ENCODE data around the gene DNAJC16.
A peak's percentile ranks its signal among the peaks of the same experiment; 100 is the strongest.
"Not testable (repeated sequence)": the region's sequence is repeated elsewhere in the genome, so short reads cannot be mapped to it uniquely, and the experiment has no call there.

The DNAJC16 gene

DNA sequence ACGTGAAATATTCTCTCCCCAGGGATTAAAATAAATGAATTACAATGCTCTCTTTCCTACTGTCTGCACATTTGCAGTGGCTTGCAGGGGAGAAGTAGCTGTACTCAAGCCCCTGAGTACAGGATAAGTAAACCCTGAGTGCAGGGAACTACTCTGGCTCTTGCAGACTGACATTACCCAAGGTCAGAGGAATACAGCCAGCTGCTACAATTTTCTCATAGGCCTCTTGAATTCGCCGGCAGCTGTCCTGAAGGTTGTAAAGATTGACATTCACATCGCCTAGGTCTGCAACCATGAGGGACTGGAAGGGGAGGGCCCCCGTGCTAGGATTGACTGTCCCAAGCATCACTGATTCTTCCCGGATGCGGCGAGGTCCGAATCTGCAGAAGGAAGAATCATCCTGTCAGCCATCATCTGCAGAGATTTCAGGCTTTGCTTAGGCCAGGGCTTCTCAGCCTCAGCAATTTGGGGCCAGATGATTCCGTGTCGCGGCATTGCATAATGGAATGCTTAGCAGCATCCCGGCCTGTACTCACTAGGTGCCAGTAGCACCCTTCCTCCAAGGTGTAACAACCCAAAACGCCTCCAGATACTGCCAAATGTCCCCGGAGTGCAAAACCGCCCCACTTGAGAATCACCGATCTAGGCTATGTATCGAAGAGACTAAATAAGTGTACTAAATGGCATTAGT lies 56.5 kb downstream of the DNAJC16 start:
- no peak for DNase-seq (ENCODE audit: low read depth)

DNA sequence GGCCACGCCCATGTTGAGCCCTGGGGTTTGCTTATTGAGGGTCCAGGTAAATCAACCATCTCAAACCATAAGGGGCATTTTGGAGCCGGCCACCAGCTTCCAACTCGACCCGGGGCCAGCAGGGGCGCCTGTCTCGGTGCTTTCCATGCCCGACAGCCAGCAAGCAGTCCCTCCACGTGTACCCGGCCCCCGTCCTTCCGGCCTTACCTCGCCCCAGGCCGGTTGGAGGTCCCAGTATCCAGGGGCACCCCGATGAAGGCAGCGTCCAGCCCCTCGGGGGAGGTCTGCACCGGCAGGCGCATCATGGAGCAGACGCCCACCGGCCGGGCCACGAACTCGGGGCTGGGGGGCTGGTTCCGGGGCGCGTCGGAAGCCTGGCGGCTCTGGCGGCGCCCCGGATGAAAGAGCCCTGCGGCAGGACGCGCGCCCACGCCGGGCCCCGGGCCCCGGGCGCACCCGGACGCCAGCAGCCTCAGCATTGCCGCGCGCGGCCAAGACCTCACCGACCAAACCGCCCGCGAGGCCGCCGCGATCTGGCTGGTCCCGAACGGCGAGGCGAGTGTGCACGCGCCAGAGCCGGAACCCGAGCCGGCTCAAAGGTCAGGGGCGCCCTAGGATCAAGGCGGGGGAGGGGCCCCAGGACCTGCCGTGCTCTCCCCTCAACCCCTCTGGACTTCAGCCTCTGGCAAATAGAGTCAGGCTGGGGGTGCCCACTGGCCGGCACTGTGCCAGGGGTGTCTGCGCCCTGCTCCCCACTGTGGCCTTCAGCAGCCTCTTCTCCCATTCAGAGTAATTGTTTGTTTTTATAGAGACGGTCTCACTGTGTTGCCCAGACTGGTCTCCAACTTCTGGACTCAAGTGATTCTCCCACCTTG lies 58.1 kb downstream of the DNAJC16 start, which contains the start of gene AGMAT:
Gene AGMAT, minus strand, starts transcription at position 563 of the 875 bp plus-strand sequence. Its CDS starts 84 bp downstream, at position 479.
- DNase-seq (ENCODE audit: low read depth) = peak; percentile 21

DNA sequence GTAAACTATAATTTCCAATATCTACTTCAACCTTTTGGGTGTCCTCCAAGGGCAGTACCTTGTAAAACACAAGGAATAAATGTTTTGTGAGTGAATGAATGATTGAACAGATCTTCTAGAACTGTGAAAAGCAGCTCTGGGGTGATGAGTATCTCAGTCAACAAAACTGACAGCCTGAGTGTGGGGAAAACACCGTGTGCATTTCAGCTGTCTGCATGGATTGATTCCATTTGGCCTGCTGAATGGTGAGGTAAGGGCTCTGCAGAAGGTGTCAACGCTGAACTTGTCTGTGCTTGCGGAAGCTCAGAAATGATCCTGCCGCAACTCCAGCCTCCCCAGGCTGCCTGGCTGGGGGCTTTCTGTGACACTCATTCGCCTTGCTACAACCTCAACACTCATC lies 65.6 kb downstream of the DNAJC16 start:
- DNase-seq (ENCODE audit: low read depth) = no peak

DNA sequence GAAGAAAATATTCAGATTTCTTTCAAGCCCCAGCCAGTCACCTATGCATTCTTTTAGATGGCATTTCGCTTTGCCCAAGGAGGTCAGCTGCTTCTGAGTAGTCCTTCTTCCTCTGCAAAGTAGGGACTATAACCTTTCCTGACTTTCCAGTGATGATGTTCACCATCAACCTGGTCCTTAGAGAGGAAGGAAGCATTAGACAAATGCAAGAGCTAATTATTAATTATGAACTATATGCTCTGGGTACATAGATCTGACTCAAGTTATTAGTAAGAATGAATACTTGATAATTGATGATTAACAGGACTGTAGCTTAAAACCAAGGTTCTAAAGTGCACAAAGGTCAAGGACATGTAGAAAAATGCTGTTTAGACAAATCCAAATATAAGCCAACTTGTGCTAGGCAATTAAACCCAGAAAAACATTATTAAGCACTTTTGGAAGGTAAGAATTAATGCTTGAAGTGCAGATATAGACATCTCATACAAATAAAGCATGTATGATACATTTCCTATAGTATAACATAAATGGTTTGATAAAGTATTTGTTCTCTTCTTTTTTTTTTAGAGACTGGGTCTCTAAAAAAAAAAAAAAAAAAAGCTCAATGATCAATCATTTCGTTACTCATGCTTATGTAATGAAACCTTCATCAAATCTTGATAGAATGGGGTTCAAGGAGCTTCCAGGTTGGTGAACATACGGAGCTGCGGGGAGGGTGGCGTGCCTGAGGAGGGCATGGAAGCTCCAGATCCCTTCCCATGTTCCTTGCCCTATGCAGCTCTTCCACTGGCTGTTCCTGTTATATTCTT lies 69.4 kb downstream of the DNAJC16 start:
- no peak for DNase-seq (ENCODE audit: low read depth)

DNA sequence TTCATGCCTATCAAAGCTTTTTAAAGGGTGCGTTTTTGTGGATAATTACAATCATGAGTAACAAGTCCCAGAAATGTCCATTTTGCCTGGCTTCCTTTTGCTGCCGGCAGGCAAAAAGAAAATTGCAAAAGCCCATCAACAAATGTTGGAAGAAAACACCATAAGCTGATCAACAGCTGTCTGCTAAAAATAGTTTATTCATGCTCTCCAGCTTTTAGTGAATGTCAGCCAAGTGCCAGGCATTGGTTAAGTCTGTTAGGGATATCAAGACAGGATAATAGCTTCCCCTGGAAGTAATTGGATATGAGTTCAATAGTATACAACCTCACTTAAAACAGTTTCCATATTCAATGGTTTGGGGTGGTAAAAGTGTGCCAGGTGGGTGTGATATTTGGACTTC lies 71.8 kb downstream of the DNAJC16 start:
- DNase-seq (ENCODE audit: low read depth) = no peak

DNA sequence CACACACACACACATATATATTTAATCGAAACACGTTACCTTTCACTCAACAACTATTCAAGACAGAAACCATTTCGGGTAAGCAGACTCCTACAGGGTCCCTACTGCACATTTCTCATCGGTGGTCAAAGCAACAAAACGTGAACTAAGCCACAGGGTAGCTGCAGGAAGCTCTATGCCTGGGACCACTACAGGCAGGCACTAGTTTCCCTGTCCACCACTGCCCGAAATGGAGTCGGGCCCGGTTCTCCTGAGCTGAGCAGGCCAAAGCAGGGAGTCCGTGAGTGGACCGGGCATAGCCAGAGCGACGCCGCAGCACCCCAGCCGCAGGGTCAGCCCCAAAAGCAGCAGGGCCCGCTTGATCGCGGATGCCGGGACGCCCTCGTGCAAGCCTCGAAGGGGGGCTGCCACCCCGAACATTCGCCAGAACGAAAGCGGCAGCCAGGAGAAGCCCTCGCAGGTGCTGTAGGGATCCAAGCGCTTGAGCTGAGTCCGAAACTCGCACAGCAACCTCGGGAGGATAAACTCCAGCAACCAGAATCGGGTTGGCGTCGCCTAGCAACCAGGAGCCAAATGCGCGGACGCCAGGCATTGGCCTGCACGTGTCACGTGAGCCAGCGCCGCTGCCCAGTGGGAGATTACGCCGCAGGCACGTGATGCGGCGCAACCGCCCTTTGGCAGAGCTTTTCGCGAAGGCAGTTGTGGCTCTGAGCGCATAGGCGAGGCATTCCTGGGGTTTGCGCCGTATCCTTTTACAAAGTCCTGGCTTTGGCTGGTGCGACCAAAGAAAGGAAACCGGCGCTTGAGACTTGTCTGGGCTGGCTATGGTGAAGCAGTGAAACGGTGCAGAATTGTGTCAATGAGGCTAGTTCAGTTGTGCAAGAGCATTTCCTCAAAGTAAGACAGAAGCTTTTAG lies 76.7 kb downstream of the DNAJC16 start:
- peak; percentile 84 for DNase-seq (ENCODE audit: low read depth)

DNA sequence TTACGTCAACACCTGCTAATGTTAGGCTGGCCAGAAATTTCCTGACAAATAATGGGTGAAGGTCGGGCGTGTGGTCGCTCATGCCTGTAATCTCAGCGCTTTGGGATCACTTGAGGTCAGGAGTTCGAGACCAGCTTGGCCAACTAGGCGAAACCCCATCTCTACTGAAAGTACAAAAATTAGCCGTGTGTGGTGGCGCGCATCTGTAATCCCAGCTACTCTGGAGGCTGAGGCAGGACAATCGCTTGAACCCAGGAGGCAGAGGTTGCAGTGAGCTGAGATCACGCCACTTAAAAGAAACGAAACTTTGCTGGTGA lies 77.3 kb downstream of the DNAJC16 start:
- DNase-seq (ENCODE audit: low read depth) = not testable (repeated sequence)

DNA sequence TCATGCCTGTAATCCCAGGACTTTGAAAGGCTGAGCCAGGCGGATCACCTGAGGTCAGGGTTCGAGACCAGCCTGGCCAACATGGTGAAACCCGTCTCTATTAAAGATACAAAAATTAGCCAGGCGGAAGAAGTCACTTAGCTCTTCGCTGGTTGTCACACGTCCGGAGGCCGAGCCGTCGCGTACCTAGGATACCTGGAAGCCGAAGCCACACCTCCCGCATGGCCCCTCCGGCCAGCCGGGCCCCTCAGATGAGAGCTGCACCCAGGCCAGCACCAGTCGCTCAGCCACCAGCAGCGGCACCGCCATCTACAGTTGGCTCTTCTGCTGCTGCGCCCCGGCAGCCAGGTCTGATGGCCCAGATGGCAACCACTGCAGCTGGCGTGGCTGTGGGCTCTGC lies 77.8 kb downstream of the DNAJC16 start:
- not testable (repeated sequence) for DNase-seq (ENCODE audit: low read depth)

DNA sequence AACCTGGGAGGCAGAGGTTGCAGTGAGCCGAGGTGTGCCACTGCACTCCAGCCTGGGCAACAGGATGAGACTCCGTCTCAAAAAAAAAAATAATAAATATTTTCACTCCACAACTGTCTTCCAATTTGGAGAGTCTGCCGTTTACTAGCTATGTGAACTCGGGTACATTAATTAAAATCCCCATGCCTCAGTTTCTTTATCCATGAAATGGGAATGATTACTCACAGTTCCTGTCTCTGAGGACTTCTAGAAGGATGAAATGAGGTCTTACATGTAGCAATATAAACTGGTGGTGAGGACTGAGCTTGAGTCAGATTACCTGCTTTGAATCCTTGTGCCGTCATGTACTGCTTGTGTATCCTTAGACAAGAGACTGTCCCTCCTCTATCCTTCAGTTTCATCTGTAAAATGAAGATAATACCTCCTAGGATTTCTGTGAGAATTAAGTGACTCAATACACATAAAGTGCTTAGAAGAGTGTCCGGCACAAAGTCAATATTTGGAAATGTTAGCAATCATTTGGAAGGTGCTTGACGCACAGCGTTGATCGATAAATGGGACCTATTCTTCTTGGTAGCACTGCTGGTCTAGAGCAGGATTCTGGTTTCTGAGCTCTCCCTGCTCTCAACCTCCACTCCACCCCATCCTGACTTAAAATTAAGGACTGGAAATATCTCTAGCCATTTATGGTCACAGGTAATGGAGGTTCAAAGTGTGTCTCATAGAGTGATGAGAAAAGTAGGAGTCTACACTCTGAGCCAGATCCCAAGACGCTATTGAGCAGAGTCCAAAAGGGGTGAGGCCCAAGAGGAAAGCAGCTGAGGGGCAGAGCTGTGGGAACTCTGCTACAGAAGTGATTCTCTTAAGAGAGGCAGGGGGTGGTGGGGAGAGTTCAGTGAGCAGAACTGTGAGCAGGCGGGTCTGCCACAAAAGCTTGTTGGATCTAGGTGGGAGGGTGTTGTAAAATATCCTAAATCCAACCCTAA lies 79.0 kb downstream of the DNAJC16 start:
- DNase-seq (ENCODE audit: low read depth) = no peak

DNA sequence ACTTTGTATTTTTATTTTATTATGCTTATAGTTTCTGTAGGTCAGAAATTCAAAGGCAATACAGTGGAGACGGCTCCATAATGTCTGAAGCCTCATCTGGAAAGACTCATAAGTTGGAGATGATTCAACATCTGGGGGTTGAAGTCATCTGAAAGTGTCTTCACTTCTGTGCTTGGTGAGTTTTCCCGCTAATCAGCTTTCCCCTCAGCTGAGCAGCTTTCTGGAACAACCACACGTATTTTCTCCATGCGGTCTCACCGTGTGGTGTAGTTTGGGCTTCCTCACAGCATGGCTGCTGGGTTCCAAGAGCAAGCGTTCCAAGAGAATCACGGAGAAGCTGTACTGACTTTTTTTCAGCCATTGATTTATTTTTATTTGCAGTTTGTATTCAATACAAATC lies 83.0 kb downstream of the DNAJC16 start:
- no peak for DNase-seq (ENCODE audit: low read depth)

DNA sequence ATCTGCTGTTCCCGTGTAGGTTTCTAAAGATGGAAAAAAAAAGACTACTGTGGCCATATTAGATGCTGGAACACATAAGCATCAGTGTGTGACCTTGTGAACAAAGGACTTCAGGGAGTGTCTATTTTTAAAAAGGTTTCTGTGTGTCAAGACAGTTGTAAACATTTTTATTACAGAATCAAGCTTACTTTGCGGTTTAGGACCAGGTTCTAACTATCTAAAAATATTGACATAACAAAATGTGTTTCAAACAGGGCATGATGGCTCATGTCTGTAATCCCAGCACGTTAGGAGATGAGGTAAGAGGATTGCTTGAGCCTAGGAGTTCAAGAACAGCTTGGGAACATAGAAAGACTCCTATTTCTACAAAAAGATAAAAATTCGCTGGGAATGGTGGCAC lies 83.5 kb downstream of the DNAJC16 start:
- no peak for DNase-seq (ENCODE audit: low read depth)

DNA sequence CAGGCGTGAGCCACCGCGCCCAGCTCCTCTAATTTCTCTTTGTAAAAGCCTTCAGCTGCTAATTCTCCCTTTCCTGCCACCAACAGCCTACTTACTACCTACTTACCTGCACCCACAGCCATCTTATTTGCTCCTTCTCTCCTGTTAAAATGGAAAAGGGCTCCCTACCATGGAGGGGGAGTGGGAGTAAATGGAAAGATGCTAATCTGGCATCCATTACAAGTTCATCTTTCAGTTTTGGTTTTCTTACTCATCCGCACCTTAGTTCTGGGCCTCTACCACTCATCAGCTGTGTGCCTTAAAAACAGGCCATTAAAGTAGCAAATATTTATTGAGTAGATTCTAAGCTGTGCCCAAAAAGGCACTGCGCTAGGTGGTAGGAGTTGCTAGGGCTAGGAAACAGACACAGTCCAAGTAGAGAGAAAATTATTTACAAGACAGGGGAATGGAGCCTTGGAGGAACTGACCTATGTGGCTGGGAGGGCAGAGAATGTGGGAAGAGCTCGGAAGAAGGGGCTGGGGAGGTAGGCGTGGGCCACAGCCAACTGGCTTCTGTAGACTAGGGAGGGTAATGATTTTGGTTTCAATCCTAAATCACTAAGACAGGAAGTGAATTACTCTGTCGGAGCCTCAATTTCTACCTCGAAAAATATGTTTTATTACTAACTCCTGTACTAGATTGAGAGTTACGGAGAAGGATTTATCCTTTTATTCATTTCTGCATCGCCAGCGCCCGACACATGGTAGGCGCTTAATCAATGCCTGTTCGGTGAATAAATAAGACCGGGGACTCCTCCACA lies 89.9 kb downstream of the DNAJC16 start:
- DNase-seq (ENCODE audit: low read depth) = no peak

DNA sequence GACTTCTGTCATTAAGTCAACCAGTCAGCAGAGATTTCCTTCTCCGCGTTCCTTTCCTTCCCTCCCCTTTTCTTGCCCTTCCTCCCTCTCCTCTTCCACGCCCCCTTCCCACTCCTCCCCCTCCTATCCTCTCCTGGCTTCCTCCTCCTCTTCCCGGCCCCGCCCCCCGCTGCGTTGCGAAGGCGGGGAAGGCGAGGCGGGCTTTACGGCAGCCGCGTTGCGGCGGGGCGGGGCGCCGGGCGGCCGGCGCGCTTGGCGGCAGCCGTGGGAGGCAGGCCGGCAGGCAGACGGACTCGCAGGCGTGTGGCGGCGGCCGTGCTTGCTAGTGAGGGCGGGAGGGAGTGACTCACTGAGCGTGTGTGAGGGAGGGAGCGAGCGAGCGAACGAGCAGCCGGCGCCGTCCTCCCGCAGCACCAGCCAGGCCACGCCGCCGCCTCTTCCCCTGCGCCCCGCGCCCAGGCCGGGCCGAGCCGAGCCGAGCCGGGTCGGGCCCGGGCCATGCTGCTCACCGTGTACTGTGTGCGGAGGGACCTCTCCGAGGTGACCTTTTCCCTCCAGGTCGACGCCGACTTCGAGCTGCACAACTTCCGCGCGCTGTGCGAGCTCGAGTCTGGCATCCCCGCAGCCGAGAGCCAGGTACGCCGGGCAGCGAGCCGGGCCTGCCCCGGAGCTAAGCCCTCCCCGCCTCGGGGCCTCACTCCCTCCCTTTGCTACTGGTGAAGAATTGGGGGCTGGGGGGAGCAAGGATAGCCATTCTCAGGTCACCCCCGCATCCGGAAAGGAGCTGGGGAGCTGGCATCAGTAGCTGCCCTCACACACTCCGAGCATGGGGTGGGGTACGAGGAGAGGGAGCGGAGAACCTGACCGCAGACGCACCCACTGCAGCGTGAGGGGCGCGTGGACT lies 90.8 kb downstream of the DNAJC16 start, which contains the start of gene DDI2:
Gene DDI2, plus strand, starts transcription at position 286 of the 904 bp plus-strand sequence. Its CDS starts 213 bp downstream, at position 499.
- peak; percentile 78 for DNase-seq (ENCODE audit: low read depth)

DNA sequence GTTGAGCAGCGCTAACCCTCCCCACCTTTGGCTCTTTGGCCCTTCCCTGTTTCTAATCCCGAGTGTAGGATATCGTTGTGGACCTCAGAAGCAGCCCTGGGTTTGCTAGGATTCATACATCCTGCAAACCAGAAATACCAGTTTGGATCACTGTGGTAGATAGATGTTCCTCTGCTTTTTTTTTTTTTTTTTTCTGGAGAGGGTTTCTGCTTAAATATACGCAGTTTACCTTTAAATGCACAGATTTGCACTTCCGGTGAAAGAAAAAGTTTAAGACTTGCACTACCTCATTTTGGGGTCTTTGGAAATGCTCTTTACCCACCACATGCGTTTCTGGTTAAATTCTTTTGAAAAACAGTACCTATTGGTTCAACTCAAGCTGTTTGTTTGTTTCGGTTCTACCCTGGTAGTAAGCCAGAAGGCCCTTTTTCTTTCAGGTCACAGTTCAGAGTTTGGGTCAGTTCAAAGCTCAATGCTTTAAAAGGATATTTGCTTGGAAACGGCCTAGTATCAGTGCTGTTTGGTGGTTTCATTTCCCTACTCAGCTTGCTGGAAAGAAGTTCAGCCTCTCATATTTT lies 91.5 kb downstream of the DNAJC16 start:
- no peak for DNase-seq (ENCODE audit: low read depth)

DNA sequence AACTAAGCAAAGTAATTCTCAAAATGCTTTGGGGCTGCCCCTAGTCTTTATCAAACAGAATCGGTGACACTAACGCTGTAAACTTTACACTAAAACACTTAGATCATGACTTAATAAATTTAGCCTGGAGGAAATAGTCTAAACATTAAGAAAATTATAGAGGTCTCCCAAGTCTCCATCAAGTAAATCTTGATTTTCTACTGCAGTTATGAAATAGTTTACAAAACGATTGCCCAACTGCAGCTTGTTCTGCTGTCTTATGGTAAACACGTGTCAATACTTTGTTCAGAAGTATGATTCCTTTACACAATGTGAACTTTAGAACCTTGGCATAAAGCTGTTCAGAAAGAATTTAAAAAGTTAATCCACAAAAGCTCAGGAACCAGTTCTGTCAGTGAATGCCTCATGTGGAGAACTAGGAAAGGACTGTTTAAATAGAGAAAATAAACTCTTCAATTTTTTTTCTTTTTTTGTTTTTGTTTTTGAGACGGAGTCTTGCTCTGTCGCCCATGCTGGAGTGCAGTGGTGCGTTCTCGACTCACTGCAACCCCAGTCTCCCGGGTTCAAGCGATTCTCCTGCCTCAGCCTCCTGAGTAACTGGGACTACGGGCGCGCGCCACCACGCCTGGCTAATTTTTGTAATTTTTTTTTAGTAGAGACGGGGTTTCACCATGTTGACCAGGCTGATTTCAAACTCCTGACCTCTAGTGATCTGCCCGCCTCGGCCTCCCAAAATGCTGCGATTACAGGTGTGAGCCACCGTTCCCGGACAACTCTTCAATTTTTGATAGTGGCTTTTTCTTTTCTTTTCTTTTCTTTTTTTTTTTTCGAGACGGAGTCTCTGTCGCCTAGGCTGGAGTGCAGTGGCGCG lies 92.2 kb downstream of the DNAJC16 start:
- no peak for DNase-seq (ENCODE audit: low read depth)

DNA sequence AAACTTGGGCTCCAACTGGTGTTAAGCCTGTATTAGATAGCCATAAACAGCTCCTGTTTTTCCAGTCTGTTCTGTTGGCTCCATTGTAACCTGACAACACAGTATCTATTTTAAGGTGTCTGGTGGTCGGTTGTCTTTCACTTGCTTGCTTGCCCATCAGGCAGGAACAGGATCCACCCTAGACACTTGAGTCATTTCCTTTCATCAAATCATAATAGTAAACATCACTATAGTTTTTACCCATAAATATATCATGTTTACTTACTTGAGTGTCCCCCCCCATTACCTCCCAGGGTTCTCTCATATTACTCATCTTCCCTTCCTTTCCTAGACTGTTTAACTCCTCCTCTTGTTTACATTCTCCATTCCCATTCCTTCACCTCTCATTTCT lies 93.5 kb downstream of the DNAJC16 start:
- DNase-seq (ENCODE audit: low read depth) = no peak

All from stimulated activated CD8-positive, alpha-beta memory T cell treated with anti-CD3 and anti-CD28 coated beads, Interleukin-7, amount 100 ng/mL, for 24 hours (primary cell).